Measurements from ENCODE around the gene CPSF3. TPM values are rescaled to one million over a fixed set of nuclear protein-coding genes. Genes with fewer than 3 reads are reported as not detected.

The CPSF3 gene
- total RNA-seq, 1 donor from 2014 or later, result 44.6 TPM

DNA sequence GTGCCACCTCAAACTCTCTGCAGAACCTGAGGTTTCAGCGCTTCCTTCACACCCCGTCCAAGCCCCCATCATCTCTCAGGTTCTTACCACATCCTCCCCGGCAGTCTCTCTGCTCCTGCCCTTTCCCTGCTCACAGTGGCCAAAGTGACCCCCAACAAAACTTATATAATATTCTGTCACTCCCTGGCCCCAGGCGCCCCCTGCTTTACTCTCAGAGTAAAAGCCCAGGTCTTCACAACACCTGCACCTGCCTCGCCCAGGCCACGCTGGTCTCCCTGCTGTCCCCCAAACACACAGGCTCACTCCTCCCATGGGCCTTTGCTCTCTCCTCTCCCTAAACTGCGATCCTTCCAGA, 6.5 kb upstream of the CPSF3 start:
- no peak for DNase-seq (ENCODE audit: extremely low read depth, low read depth, low spot score)

DNA sequence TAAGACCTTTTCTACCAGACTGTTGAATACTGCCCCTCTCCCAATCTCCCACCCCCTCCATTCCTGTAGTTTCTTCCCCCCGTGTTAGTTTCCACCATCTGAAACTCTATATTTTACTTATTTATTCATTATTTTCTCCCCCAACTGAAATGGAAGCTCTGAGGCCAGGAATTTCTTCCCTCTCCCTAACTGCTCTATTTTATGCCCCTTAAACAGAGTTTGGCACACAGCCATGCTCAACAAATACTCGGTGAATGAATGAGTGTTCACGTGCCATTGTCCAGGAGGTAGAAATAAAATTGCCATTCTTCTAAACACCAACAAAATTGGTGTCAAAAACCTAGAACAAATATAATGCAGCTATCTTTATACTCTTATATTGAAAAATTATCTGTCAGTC, 5.7 kb upstream of the CPSF3 start:
- DNase-seq (ENCODE audit: extremely low read depth, low read depth, low spot score), result no peak

DNA sequence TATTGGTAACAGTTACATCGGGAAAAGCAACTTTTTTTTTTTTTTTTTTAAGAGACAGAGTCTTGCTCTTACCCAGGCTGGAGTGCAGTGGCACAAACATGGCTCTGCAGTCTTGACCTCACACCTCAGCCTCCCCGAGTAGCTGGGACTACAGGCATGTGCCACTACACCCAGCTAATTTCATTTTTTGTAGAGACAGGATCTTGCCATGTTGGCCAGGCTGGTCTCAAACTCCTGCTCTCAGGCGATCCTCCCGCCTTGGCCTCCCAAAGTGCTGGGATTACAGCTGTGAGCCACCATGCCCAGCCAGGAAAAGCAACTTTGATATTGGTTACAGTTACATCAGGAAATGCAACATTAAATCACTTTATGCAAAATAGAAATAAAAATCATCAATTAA, 4.7 kb upstream of the CPSF3 start:
- no peak for DNase-seq (ENCODE audit: extremely low read depth, low read depth, low spot score)

DNA sequence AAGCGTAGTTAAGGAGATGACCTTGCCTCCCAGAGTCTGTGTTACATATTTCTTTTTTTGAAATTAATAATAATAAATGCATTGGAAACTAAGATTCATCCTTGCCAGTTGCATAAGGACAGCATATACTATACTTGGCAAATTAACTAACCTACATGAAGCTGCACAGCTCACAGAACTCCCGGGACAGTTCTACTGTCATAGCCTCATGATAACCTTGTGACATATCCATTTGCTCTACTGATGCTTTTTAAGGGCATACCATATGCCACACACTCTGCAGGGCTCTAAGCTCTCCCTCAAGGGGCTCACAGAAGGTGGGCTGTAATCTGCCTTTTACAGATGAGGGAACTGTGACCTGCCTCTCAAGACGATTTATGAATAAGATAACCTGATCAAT, 3.9 kb upstream of the CPSF3 start:
- DNase-seq (ENCODE audit: extremely low read depth, low read depth, low spot score), result no peak

DNA sequence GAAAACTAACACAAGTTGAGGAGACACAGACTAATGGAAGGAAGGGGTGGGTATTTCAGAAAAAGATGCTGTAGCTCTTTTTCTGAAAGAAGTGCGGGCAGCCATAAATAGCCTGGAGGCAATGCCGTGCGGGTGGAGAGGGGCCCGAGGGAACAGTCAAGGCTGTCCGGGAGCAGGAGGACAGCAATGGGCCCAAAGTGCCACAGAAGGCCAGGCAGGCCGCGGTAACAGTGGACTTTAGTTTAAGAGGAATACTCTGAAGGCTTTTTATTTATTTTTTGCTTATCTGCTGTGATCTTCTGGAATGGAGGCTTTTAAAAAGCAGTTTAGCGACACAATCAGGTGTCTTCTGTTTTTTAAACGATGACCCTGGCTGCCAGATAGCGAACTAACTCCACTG, 3.0 kb upstream of the CPSF3 start:
- no peak for DNase-seq (ENCODE audit: extremely low read depth, low read depth, low spot score)

DNA sequence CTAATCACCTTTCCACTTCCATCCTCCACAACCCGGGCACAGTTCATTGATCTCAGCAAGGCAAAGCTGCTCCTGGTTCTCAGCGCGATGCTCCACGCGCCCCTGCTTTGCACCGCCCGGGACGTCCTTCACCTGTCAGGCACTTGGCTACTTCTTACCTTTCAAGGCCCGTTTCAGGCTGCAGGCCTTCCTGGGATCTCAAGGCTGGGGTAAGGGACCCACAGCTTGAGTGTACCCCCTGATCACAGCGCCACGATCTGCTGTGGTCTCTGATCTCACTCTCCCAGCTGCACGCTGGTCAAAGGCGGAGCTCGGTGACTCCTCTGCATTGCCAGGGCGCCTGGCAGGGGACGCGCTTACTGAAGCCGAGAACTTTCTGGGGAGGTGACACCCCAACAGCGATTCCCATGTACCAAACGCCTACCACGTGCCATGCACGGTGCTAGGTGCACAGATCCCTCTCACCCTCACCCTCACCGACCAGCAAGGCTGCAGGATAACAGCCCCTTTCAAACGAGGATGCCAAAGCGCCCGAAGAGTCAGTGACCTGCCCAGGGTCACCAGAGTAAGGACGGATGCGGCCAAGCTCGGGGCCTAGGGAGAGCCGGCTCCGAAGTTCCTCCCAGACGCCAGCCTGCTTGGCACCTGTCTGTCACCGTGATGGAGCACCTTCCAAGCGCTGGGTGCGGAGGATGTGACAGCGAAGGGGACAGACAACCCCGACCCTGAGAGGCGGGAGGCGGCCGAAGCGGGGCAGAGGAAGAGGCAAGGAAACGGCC, 944 bp upstream of the CPSF3 start:
- no peak for DNase-seq (ENCODE audit: extremely low read depth, low read depth, low spot score)

DNA sequence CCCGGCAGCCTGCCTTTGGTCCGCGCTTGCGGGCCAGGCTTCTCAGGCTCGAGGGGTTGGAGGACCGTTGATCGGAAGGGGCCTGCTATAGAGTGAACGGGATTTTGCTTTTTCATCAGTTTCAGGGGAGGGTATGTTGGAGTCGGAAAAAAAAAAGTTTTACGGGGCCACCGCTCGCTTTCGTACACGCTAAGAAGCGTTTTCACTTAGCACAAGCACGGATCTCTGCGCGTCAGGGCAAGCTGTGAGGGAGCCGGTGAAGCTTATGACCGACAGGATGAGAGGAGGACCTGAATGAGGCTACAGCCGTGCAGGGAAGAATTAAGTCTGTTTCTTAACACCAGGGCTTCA, 443 bp downstream of the CPSF3 start:
- no peak for DNase-seq (ENCODE audit: extremely low read depth, low read depth, low spot score)

DNA sequence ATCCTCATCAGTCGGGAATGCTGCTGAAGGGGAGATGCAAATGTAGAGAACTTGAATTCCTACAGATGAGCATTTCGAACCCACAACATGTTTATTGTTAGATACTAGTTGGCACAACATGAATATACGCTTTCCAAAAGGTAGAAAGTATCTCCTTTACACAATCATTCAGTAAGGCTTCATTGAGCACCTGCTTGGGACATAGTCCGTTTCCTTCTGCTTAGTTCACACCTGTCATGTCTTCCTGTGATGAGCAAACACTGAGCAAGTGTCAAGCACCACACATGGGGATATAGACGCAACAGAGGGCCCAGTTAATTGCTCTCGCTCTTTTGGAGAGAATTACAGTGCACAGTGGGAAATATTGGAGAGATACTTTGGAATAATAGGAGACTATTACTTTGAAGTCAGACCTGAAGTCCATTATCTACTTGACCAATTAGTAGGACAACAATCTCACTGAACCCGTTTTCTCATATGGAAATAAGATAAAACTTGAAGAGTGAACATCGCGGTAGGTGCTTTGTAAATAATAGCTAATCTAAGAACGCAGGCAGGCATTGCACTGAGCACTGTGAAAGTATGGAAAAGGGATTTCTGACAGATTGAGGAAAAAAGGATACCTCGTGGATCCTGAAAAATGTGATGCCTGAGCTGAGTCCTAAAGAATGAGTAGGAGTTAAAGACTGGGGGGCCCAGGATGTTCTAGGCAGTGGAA, 1.2 kb downstream of the CPSF3 start:
- DNase-seq (ENCODE audit: extremely low read depth, low read depth, low spot score), result no peak

DNA sequence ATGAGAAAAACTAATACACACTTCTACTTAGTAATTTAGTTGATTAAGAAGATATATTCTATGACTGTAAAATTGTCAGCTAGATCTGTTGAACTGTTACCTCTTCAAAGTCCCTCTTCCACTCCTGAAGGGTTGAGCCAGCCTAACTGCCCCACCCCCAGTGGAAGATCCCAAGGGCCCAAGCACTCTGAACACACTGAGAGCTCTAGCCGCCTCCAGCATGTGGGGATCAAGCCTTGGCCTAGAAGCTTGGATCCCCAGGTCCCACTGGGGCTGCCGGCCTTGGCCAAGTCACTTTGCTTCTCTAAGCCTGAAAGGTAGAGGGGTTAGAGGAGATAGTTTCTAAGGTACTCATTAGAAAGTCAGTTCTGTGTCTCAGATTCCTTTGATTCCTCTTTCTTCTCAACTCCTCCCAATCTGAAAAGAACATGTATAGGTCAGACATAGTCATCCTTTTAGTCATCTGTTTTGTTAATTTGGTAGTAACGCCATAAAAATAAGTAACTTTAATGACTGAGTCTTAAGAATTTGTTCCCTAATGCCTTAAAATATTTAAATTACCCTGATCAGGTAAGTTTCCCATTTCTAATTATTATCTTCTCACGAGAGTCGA, 5.6 kb downstream of the CPSF3 start:
- no peak for DNase-seq (ENCODE audit: extremely low read depth, low read depth, low spot score)

DNA sequence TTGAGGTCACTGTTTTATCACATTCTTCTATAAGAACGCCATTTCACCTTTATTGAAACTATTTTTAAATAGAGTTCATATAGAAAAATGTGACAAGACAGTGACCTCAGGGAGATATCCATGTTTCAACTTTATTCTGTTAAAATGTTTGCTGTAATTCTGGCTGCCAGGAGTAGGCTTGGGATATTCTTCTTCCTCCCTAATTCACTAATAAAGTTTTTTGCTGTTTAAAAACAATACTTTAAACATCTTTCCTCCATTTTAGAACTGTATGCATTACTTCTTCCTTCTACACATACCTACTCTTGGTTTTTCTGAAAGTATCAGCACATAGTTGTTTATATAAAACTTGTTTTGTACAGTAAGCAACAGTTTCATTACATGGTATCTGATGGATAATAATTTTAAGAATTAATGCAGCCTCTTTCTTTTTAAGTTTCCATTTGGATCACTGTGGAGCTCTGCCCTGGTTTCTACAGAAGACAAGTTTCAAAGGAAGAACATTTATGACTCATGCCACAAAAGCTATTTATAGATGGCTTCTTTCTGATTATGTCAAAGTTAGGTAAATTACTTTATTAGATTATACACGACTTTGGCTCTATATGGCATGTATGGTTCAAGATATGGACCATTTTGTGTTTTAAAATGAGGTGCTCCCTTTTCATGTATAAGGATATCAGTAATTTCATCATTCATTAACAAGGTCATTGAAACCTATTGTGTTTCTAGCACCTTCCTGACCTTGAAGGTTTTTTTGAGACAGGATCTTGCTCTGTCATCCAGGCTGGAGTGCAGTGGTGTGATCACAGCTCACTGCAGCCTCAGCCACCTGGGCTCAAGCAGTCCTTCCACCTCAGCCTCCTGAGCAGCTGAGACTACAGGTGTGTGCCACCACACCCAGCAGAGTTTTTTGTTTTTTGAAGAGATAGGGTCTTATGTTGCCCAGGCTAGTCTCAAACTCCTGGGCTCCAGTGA, 7.2 kb downstream of the CPSF3 start:
- DNase-seq (ENCODE audit: extremely low read depth, low read depth, low spot score), result no peak

DNA sequence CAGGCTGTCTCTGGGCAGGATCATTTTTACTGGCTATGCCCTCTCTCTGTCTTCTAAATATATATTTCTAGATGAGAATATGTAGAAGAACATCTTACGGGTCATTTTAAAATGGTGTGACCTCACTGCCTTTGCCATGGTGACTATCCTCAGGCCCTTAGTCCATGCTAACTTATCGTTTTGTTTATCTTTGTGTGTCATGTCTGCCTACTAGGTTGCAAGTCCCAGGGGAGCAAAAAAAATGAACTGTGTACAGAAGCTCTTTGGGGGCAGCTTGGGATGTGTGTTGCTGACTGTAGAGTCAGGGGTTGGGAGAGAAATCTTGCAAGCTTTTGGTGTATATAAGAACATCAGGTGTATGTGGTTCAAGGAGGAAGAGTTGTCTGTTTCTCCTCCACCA, 11.0 kb downstream of the CPSF3 start:
- DNase-seq (ENCODE audit: extremely low read depth, low read depth, low spot score), result no peak

DNA sequence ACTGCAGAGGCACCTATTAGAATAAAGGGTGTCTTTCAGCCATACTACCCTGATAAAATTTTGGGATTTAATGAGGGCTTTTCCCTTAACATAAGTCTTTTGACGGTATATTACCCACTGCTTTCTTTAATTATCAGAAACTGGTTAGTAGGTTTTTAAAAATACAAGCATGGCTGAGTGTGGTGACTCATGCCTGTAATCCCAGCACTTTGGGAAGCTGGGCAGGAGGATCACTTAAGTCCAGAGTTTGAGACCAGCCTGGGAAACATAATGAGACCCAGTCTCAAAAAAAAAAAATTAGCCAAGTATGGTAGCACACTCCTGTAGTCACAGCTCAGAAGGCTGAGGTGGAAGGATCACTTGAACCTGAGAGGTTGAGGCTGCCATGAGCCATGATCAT, 16.1 kb downstream of the CPSF3 start:
- no peak for DNase-seq (ENCODE audit: extremely low read depth, low read depth, low spot score)

DNA sequence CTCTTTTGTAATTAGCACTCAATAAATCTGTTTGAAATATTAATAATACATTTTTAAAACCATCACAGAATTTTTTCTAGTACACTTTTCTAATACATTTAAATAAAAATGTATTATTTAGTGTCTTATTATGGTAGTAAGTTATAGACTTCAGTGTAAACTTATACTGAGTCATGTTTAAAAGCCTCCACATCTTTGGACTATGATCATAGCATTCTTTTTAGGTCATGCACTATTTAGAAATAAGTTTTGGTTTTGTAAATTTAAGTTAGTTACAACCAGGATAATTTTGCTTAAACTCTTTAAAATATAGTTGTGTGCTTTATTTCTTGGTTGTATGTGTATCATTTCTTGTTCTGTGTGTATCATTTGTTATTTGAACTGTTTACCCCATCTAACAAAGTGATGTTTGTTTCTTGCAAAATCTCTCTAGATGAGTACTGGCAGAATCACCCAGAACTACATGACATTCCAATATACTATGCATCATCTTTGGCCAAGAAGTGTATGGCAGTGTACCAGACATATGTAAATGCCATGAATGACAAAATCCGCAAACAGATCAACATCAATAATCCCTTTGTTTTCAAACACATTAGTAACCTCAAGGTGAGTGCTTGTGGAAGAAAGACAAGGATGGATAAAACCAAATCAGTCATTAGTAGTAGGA, 16.7 kb downstream of the CPSF3 start:
- DNase-seq (ENCODE audit: extremely low read depth, low read depth, low spot score), result no peak

DNA sequence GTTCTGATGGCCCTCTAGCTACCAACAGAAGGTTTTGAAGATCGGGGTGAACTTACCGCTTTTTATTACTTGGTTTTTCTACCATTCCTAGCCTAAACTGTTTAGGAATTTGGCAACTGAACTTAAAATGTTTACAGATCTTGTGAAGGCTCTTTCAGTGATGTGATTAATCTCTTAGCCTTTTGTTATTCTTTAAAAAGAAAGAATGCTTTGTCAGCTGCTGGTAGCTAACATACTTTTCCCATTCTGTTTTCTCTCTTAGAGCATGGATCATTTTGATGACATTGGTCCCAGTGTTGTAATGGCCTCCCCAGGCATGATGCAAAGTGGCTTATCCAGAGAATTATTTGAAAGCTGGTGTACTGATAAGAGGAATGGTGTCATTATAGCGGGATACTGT, 18.1 kb downstream of the CPSF3 start:
- no peak for DNase-seq (ENCODE audit: extremely low read depth, low read depth, low spot score)

DNA sequence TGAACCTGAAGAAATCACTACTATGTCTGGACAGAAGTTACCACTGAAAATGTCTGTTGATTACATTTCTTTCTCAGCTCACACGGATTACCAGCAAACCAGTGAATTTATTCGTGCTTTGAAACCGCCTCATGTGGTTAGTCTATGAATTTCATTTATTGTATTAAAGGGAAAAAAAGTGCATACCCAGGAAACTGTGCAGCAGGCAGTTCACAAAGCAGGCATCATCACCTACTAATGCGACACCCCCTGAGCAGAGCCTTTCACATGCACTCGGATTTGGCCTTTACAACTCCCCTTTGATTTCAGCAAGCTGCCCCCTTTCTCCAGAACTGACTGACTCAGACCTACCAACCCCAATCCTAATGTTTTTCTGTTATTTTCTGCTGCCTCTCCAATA, 20.1 kb downstream of the CPSF3 start:
- no peak for DNase-seq (ENCODE audit: extremely low read depth, low read depth, low spot score)

DNA sequence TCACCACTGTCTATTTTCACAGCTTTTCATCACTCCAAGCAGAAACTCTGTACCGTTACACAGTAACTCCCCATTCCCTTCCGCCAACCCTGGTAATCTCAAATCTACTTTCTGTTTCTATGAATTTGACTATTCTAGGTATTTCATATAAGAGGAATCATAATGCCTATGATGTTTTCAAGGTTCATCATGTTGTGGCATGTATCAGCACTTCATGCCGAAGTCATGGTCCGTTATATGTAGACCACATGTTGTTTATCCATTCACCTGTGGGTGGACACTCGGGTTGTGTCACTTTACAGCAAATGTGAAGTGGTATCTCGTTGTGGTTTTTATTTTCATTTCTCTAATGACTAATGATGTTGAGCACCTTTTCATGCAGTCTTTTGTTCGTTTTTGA, 21.6 kb downstream of the CPSF3 start:
- DNase-seq (ENCODE audit: extremely low read depth, low read depth, low spot score), result no peak

DNA sequence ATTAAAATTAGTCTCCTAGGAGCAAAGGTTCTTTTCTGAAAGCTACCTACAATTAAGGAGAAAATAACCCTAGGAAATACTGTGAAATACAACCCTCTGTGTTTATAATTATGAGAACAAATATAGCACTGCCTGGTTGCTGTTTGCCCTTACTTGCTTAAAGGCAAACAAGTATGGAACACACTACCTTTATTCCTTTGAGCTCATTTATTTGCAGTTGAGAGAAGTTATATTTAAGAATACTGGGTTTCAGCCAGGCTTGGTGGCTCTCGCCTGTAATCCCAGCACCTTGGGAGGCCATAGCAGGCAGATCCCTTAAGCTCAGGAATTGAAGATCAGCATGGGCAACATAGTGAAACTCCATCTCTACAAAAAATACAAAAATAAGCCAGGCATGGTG, 27.8 kb downstream of the CPSF3 start:
- DNase-seq (ENCODE audit: extremely low read depth, low read depth, low spot score), result no peak

DNA sequence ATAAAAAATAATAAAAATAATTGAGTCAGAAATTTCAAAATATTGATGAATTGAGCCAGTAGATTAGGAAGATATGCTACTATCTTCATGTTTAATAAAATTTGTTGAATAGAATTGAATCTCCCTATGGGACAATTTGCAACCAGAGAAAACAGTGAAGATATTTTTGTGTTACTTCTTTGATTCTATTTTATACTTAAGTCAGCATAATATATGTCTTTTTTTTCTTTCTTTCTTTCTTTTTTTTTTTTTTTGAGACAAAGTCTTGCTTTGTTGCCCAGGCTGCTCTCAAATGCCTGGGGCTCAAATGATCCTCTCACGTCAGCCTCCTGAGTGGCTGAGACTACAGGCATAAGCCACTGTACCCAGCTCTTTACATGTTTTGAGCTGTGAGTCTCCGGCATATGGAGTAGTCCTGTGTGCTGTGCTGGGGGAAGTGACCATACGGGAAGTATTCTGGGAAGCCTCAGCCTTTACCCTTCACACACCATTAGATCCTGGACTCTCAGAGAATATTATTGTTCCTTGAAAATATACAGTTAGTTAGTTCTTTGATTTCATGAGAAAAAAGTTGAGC, 37.1 kb downstream of the CPSF3 start:
- DNase-seq (ENCODE audit: extremely low read depth, low read depth, low spot score), result no peak

DNA sequence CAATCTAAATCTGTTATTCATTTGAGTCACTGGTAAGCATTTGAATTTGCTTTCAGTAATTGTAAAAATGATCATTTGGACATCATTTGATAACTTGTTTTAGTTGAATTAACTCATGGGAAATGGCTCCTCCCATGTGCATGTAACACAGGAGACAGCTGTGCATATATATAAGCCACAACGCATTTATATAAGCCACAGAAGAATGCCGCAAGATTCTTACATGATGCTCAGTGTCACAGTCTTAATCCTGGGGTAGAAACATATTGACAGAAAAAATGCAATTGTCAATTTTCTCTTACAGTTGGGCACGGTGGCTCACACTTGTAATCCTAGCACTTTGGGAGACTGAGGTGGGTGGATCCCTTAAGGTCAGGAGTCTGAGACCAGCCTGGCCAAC, 37.6 kb downstream of the CPSF3 start:
- DNase-seq (ENCODE audit: extremely low read depth, low read depth, low spot score), result no peak

DNA sequence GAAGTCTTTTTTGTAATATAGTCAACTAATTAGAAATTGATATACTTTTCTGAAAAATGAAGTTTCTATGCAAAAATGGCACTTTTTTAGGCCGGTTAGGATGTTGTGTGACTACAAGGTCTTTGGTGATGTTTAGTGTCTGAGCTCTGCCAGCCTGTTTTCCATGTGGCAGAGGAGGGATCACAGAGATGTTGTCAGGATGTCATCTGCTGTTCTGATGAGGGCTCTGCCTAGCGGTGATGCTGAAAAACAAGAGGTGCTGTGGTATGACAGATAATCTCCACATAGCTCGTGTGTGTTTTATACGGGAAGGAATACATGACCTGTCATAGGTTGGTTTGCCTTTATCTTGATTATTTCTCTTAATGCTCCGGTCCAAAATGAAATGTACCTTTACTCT, 38.9 kb downstream of the CPSF3 start:
- DNase-seq (ENCODE audit: extremely low read depth, low read depth, low spot score), result no peak

Data from glomerular endothelial cell (primary cell).